Measurements from ENCODE around the gene BCL2L2. TPM values are rescaled to one million over a fixed set of nuclear protein-coding genes. Genes with fewer than 3 reads are reported as not detected.

Gene BCL2L2
- total and polyA plus RNA-seq, 9 of the 15 experiments (the other 6 are each of a cell fraction or from before 2014, with no cell fraction given) = 2.6 to 32.5 (median 14.7) TPM

GRCh38 chr14:23320584-23321571 lies 14.2 kb downstream of the BCL2L2 start, which contains the start of gene PABPN1 (continued):
- TF ChIP-seq KDM2B (CRISPR knock-in tag; IDR thresholded peaks at IDR 0.05) = no peak
- no peak for TF ChIP-seq MED1 (CRISPR knock-in tag; IDR thresholded peaks at IDR 0.05; ENCODE audit: borderline replicate concordance)
- TF ChIP-seq TCF7L2 (IDR thresholded peaks at IDR 0.05; ENCODE audit: low read depth, low read length) = no peak
- no peak; the same call in 1 of the 2 replicates for TF ChIP-seq PML (IDR thresholded peaks at IDR 0.05; ENCODE audit: low read length)
- no peak for TF ChIP-seq BRF1 (IDR thresholded peaks at IDR 0.05; ENCODE audit: borderline replicate concordance, extremely low read depth, insufficient read length)
- peak; percentile 50; the same call in 1 of the 2 replicates for TF ChIP-seq XRCC5 (IDR thresholded peaks at IDR 0.05; ENCODE audit: low read depth, low read length)
- no peak; the same call in 1 of the 2 replicates for TF ChIP-seq ZNF263 (CRISPR knock-in tag; IDR thresholded peaks at IDR 0.05; ENCODE audit: borderline replicate concordance)
- TF ChIP-seq PTBP1 (IDR thresholded peaks at IDR 0.05; ENCODE audit: low read depth, low read length) = no peak
- TF ChIP-seq NEUROD1 (IDR thresholded peaks at IDR 0.05; ENCODE audit: borderline replicate concordance, low read depth, low read length, partially characterized antibody) = peak; percentile 98
- 0 out of 2 replicates have a peak, but pooled peaks have one; percentile 40 for TF ChIP-seq SIN3B (IDR thresholded peaks at IDR 0.05; ENCODE audit: low read depth)
- TF ChIP-seq, protein P1, sequence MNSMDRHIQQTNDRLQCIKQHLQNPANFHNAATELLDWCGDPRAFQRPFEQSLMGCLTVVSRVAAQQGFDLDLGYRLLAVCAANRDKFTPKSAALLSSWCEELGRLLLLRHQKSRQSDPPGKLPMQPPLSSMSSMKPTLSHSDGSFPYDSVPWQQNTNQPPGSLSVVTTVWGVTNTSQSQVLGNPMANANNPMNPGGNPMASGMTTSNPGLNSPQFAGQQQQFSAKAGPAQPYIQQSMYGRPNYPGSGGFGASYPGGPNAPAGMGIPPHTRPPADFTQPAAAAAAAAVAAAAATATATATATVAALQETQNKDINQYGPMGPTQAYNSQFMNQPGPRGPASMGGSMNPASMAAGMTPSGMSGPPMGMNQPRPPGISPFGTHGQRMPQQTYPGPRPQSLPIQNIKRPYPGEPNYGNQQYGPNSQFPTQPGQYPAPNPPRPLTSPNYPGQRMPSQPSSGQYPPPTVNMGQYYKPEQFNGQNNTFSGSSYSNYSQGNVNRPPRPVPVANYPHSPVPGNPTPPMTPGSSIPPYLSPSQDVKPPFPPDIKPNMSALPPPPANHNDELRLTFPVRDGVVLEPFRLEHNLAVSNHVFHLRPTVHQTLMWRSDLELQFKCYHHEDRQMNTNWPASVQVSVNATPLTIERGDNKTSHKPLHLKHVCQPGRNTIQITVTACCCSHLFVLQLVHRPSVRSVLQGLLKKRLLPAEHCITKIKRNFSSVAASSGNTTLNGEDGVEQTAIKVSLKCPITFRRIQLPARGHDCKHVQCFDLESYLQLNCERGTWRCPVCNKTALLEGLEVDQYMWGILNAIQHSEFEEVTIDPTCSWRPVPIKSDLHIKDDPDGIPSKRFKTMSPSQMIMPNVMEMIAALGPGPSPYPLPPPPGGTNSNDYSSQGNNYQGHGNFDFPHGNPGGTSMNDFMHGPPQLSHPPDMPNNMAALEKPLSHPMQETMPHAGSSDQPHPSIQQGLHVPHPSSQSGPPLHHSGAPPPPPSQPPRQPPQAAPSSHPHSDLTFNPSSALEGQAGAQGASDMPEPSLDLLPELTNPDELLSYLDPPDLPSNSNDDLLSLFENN (IDR thresholded peaks at IDR 0.05; ENCODE audit: low read depth in 2 of 2, low read length in 2 of 2) = no peak
- no peak for TF ChIP-seq EP300 (IDR thresholded peaks at IDR 0.05; ENCODE audit: low read length)
- TF ChIP-seq SPI1 (IDR thresholded peaks at IDR 0.05; ENCODE audit: borderline replicate concordance, low read depth, low read length) = no peak
- TF ChIP-seq ZNF586 (CRISPR knock-in tag; conservative IDR thresholded peaks at IDR 0.05) = no peak
- TF ChIP-seq NR4A1 (CRISPR knock-in tag; IDR thresholded peaks at IDR 0.05) = no peak; the same call in 1 of the 2 replicates
- TF ChIP-seq NR4A1 (tag; IDR thresholded peaks at IDR 0.05) = peak; percentile 77; the same call in 1 of the 2 replicates
- TF ChIP-seq ZNF551 (CRISPR knock-in tag; IDR thresholded peaks at IDR 0.05) = no peak
- peak; percentile 97 for TF ChIP-seq MBD2 (IDR thresholded peaks at IDR 0.05; ENCODE audit: borderline replicate concordance, low read depth)
- peak; percentile 22 to 84 for TF ChIP-seq AFF1 (IDR thresholded peaks at IDR 0.05; ENCODE audit: low read depth in 1 of 2, partially characterized antibody in 2 of 2)

All from K562 (cell line).